Measurements from ENCODE around the gene PRKCB.
"Not testable (repeated sequence)": the region's sequence is repeated elsewhere in the genome, so short reads cannot be mapped to it uniquely, and the experiment has no call there.

- TF ChIP-seq CTCF, POLR2A (IDR thresholded peaks at IDR 0.05): not testable (repeated sequence)
Observed at GRCh38 chr16:24029841-24030240, 194.1 kb downstream of the PRKCB start.

Data from thyroid gland (tissue), 4 donors.